ENCODE data around the gene RBFOX1.

RBFOX1 gene

GRCh38 chr16:7426161-7426560, 93.5 kb downstream of the RBFOX1 start:
- H2AFZ ChIP-seq (ENCODE audit: low read length): no peak overlapping the region
- H3K36me3 ChIP-seq (ENCODE audit: insufficient read depth, low read length): no peaks in the 10 kb centered on the region
- no peaks in the 10 kb centered on the region for H3K4me1 ChIP-seq (ENCODE audit: insufficient read depth, low read length, poor library complexity, severe bottlenecking)
- no peaks in the 10 kb centered on the region for H3K79me2 ChIP-seq (ENCODE audit: insufficient read depth, low read length)
- H4K20me1 ChIP-seq (ENCODE audit: insufficient read depth, low read length, poor library complexity, severe bottlenecking): no peaks in the 10 kb centered on the region
- no peak overlapping the region for H3K4me2 ChIP-seq (ENCODE audit: low read depth, low read length, poor library complexity, severe bottlenecking)
- H3K4me3 ChIP-seq (ENCODE audit: low read length, poor library complexity, severe bottlenecking): no peak overlapping the region
- no peak overlapping the region for H3K9ac ChIP-seq (ENCODE audit: low read depth, low read length, poor library complexity, severe bottlenecking)
- no peaks in the 10 kb centered on the region for H3F3A ChIP-seq (ENCODE audit: low read depth)
- H3K9me3 ChIP-seq (ENCODE audit: insufficient read depth, low read depth, low read length): no peaks in the 10 kb centered on the region
- H3K9me2 ChIP-seq (replicated peaks; ENCODE audit: low read depth, low read length): no peaks in the 10 kb centered on the region
- no peaks in the 10 kb centered on the region for H3K27me3 ChIP-seq (ENCODE audit: insufficient read depth, low read length, poor library complexity, severe bottlenecking)
- TF ChIP-seq CTCF (conservative IDR thresholded peaks at IDR 0.05; ENCODE audit: low read length) (no peak), EZH2phosphoT487 (IDR thresholded peaks at IDR 0.05; ENCODE audit: borderline replicate concordance) (no peak)

- Histone ChIP-seq H2AFZ (ENCODE audit: low read length) (no peak overlapping the region), H3K4me1 (ENCODE audit: insufficient read depth, low read length, poor library complexity, severe bottlenecking) (no peaks in the 10 kb centered on the region), H3F3A (ENCODE audit: low read depth) (no peaks in the 10 kb centered on the region), H4K20me1 (ENCODE audit: insufficient read depth, low read length, poor library complexity, severe bottlenecking) (no peaks in the 10 kb centered on the region), H3K9me2 (replicated peaks; ENCODE audit: low read depth, low read length) (no peaks in the 10 kb centered on the region), H3K9ac (ENCODE audit: low read depth, low read length, poor library complexity, severe bottlenecking) (no peak overlapping the region), H3K4me3 (ENCODE audit: low read length, poor library complexity, severe bottlenecking) (no peak overlapping the region), H3K4me2 (ENCODE audit: low read depth, low read length, poor library complexity, severe bottlenecking) (no peak overlapping the region), H3K36me3 (ENCODE audit: insufficient read depth, low read length) (no peaks in the 10 kb centered on the region), H3K27me3 (ENCODE audit: insufficient read depth, low read length, poor library complexity, severe bottlenecking) (no peaks in the 10 kb centered on the region), H3K9me3 (ENCODE audit: insufficient read depth, low read depth, low read length) (no peaks in the 10 kb centered on the region), H3K79me2 (ENCODE audit: insufficient read depth, low read length) (no peaks in the 10 kb centered on the region)
- TF ChIP-seq EZH2phosphoT487 (IDR thresholded peaks at IDR 0.05; ENCODE audit: borderline replicate concordance) (no peak), CTCF (conservative IDR thresholded peaks at IDR 0.05; ENCODE audit: low read length) (no peak)
Measured at GRCh38 chr16:7431723-7432122, 99.1 kb downstream of the RBFOX1 start.

- H3K4me1 ChIP-seq (ENCODE audit: insufficient read depth, low read length, poor library complexity, severe bottlenecking): no peaks in the 10 kb centered on the region
- H3K9me3 ChIP-seq (ENCODE audit: insufficient read depth, low read depth, low read length): no peaks in the 10 kb centered on the region
- H3F3A ChIP-seq (ENCODE audit: low read depth): no peaks in the 10 kb centered on the region
- no peak overlapping the region for H3K4me2 ChIP-seq (ENCODE audit: low read depth, low read length, poor library complexity, severe bottlenecking)
- H4K20me1 ChIP-seq (ENCODE audit: insufficient read depth, low read length, poor library complexity, severe bottlenecking): no peaks in the 10 kb centered on the region
- H3K4me3 ChIP-seq (ENCODE audit: low read length, poor library complexity, severe bottlenecking): no peak overlapping the region
- H2AFZ ChIP-seq (ENCODE audit: low read length): no peak overlapping the region
- no peak overlapping the region for H3K9ac ChIP-seq (ENCODE audit: low read depth, low read length, poor library complexity, severe bottlenecking)
- H3K36me3 ChIP-seq (ENCODE audit: insufficient read depth, low read length): no peaks in the 10 kb centered on the region
- TF ChIP-seq CTCF (conservative IDR thresholded peaks at IDR 0.05; ENCODE audit: low read length) (no peak), EZH2phosphoT487 (IDR thresholded peaks at IDR 0.05; ENCODE audit: borderline replicate concordance) (no peak)
- no peaks in the 10 kb centered on the region for H3K9me2 ChIP-seq (replicated peaks; ENCODE audit: low read depth, low read length)
- H3K79me2 ChIP-seq (ENCODE audit: insufficient read depth, low read length): no peaks in the 10 kb centered on the region
- no peaks in the 10 kb centered on the region for H3K27me3 ChIP-seq (ENCODE audit: insufficient read depth, low read length, poor library complexity, severe bottlenecking)
Measured at GRCh38 chr16:7436306-7436705, 103.7 kb downstream of the RBFOX1 start.
